AG10803 (cell line): ENCODE measurements around the gene ZXDA.
"Not testable (repeated sequence)": the region's sequence is repeated elsewhere in the genome, so short reads cannot be mapped to it uniquely, and the experiment has no call there.

Experiments
- DNase-seq: peaks from one replicate; pipeline ENCODE4 v3.0.0; 2010; ENCODE audit warnings: low read depth
- H3K4me3 ChIP-seq: 2 replicates; pipeline ENCODE4 v1.5.1; 2011; ENCODE audit warnings: mild to moderate bottlenecking, low read length, control low read depth
- TF ChIP-seq, protein P1 (sequence below): conservative IDR thresholded peaks from 2 replicates; pipeline ENCODE4 v1.5.1; 2011; ENCODE audit warnings: mild to moderate bottlenecking, low read length, control low read depth, inconsistent platforms

The ZXDA gene

DNA sequence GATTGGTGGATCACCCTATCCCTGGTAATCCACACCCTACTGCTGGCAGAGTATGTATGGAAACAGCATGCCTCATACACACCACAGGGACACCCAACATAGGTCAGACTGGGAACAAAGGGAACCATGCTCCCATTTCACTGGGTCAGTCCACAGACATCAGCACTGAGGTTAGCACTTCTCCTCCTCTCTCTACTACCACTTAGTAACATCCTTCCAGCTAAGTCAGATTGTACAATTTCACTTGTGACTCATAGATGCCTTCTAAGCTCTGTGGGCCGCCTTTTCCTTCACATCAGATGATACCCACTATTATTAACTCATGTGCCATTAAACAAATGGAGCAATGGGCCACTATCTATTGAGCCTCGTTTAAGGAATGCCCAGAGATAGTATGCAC is 15.5 kb upstream of the ZXDA start:
- no peak for DNase-seq
- no peak overlapping the region for H3K4me3 ChIP-seq
- TF ChIP-seq, protein P1, sequence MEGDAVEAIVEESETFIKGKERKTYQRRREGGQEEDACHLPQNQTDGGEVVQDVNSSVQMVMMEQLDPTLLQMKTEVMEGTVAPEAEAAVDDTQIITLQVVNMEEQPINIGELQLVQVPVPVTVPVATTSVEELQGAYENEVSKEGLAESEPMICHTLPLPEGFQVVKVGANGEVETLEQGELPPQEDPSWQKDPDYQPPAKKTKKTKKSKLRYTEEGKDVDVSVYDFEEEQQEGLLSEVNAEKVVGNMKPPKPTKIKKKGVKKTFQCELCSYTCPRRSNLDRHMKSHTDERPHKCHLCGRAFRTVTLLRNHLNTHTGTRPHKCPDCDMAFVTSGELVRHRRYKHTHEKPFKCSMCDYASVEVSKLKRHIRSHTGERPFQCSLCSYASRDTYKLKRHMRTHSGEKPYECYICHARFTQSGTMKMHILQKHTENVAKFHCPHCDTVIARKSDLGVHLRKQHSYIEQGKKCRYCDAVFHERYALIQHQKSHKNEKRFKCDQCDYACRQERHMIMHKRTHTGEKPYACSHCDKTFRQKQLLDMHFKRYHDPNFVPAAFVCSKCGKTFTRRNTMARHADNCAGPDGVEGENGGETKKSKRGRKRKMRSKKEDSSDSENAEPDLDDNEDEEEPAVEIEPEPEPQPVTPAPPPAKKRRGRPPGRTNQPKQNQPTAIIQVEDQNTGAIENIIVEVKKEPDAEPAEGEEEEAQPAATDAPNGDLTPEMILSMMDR = no peak

DNA sequence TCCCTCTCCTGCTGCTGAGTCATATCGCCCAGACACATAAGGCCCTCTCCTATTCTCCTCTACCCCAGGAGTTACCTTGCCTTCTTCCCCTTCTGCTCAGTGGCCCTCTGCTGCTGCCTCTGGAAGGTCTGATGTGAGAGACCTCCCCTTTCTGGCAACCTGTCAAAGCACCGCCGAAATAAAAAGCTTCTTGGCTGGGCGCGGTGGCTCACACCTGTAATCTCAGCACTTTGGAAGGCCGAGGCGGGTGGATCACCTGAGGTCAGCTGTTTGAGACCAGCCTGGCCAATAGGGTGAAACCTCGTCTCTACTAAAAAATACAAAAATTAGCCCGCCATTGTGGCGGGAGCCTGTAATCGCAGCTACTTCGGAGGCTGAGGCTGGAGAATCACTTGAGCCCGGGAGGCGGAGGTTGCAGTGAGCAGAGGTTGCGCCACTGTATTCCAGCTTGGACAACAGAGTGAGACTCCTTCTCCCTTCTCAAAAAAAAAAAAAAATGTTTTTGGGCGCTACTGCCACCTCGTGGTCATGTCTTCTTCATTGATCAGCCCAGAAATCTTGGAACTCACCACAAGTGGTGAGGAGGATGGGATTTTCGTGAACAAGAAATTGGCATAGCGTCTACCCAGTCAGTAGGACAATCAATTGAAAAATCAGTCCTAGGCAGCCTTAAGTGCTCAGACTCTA is 8.6 kb upstream of the ZXDA start:
- no peak overlapping the region for H3K4me3 ChIP-seq
- DNase-seq = peak; percentile 52
- TF ChIP-seq, protein P1 = peak; percentile 45

DNA sequence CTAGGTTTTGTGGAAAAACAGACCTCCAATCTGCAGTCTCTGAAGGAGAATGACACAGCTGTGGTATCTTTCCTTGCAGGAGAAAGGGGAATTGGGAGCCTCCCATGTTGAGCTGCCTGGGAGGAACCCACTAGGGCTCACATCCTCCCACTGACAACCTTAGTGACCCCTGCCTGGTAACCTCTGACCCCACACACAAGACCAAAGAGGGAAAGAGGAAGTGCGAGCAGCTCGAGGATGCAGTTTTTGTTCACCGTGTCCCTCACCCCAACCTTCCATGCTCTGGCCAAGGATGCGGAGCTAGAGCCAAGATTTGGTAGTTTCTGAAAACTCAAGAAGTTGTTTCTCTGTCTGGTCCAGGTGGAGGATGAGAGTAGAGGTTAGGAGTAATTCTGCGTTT is 5.4 kb upstream of the ZXDA start:
- TF ChIP-seq, protein P1 = no peak
- no peak for DNase-seq
- H3K4me3 ChIP-seq = no peak overlapping the region

DNA sequence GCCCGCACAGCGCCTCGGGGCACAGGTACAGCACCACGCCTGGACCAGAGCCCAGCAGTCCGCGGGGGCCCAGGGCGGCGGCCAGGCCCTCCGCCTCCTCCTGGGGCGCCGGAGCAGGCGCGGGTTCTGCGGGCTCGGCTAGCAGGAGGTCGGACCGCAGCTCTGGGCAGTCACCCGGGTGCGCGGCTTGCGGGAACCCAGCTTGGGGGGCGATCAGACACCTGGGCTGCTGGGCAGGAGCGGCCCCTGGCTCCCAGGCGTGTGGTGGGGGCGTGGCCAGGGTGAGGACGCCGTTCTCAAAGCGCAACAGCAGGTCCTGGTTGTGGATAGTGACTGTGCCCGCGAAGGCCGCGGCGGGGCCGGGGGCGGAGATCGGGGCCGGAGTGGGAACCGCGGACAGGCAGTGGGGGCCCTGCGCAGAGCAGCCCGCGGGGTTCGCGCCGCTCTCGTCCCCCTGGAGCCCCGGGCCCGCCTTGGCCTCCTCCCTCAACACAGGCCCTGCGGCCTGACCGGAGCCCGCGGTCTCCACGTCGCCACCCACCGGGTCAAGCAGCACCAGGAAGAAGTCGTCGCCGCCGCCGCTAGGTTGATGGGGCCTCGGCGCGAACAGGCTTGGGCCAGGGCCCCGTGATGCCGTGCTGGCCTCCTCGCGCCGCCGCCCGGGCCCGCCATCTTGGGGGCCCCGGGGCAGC is 517 bp downstream of the ZXDA start:
- DNase-seq = peak; percentile 26
- peak overlapping the region; percentile 50 for H3K4me3 ChIP-seq

DNA sequence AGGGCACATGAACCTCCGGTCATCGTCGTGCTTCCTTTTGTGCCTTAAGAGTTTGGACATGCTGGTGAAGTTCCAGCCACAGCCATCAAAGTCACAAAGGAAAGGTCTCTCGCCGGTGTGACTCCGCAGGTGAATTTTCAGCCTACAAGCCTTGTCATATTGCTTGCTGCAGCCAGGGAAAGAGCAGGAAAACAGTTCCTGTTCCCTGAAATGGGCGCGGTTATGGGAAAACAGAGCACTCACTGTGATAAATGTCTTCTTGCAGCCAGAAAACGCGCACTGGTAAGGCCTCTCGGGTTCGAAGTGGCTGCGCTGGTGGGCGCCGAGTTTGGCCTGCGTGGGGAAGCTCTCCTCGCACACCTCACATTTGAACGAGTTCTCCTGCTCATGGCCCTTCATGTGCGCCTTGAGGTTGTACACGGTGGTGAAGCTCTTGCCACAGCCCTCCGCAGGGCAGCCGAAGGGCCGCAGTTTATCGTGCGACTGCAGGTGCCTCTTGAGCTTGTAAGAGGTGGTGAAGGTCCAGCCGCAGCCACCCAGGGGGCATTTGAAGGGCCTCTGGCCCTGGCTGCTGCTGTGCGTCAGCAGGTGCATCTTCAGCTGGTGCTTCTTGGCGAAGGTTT is 1.2 kb downstream of the ZXDA start:
- DNase-seq = not testable (repeated sequence)
- H3K4me3 ChIP-seq = peak overlapping the region; percentile 50

DNA sequence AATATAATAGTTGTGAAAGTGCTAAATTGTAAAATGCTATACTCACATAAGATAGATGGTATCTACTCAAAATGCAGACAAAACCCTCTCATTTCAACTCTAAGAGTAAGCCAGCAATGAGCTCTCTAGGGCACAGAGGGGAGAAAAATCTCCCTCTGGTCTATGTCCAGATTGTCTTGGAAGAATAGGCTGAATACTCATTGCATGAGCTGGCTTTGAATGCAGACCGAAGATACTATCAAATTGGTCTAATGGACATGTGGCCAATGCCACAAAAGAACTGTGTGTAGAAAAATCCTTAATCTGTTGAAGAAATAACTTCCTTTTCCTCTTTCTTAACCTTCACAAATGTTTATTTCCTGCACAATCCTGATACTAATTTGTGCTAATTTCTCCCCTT is 3.5 kb downstream of the ZXDA start:
- TF ChIP-seq, protein P1 = no peak
- peak; percentile 79 for DNase-seq
- no peak overlapping the region for H3K4me3 ChIP-seq

DNA sequence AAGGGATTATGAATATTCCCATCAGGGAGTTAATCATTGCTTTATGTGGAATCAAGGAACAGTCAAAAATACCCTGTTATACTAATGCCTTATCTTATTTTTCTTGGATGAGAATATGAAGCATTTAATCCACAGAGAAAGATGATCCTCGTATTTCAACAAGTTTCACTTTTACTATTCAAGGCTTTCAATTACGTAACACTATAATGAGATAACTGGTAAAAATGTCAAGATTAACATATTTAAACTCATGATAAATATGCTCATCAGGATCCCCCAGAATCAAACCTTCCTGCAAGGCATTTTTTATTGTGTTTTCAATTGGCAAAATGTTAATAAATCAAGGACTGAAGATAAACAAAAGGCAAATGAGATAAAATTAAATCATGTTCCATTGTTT is 5.1 kb downstream of the ZXDA start:
- TF ChIP-seq, protein P1 = no peak
- peak overlapping the region; percentile 36 for H3K4me3 ChIP-seq
- no peak for DNase-seq
